ENCODE results near the gene OPCML.
"Not testable (repeated sequence)": the region's sequence is repeated elsewhere in the genome, so short reads cannot be mapped to it uniquely, and the experiment has no call there.

The OPCML gene

GRCh38 chr11:132370114-132370513 is 1162.2 kb downstream of the OPCML start:
- DNase-seq: not testable (repeated sequence)

GRCh38 chr11:132367293-132367692 is 1165.0 kb downstream of the OPCML start:
- no peak for DNase-seq

GRCh38 chr11:132365650-132366049 is 1166.7 kb downstream of the OPCML start:
- DNase-seq: no peak

Measured in fibroblast of skin of right biceps (primary cell).